ENCODE measurements around the gene CDON. TPM values are rescaled to one million over a fixed set of nuclear protein-coding genes. Genes with fewer than 3 reads are reported as not detected.

The CDON gene
- total and polyA plus RNA-seq, 9 donors, result 15.0 to 211 (median 124) TPM

GRCh38 chr11:125952559-125952958, 110.1 kb downstream of the CDON start:
- no peak for DNase-seq
- WGBS, 3 donors, result 20 to 33% (median 21%) methylated on average over 2 of the region's 2 CpGs
- H3K9me3 ChIP-seq, result no peaks in the 10 kb centered on the region
- H3K4me3 ChIP-seq, result no peak overlapping the region
- peak overlapping the region in 1 of 2 donors; percentile 61 for H3K27ac ChIP-seq
- H3K4me1 ChIP-seq (ENCODE audit: insufficient read depth), result peaks cover 17% of the 10 kb centered on the region
- no peaks in the 10 kb centered on the region for H3K36me3 ChIP-seq
- intact Hi-C loops (cut with DNase I), result no loop called here
- TF ChIP-seq CTCF (IDR thresholded peaks at IDR 0.05), result no peak
- TF ChIP-seq POLR2A (IDR thresholded peaks at IDR 0.05), result no peak
- TF ChIP-seq EP300 (IDR thresholded peaks at IDR 0.05), result no peak
- no peaks in the 10 kb centered on the region for H3K27me3 ChIP-seq

- DNase-seq, result peak in 4 of 5 donors; percentile 39 to 67 (median 62)
- Histone ChIP-seq H3K4me3 (no peak overlapping the region), H3K4me1 (ENCODE audit: insufficient read depth) (peaks cover 17% of the 10 kb centered on the region), H3K27me3 (no peaks in the 10 kb centered on the region), H3K36me3 (no peaks in the 10 kb centered on the region), H3K27ac (peak overlapping the region; percentile 61 to 62), H3K9me3 (no peaks in the 10 kb centered on the region)
- intact Hi-C loops (cut with DNase I), result no loop called here
- TF ChIP-seq EP300 (IDR thresholded peaks at IDR 0.05) (no peak), POLR2A (IDR thresholded peaks at IDR 0.05) (no peak), CTCF (IDR thresholded peaks at IDR 0.05) (no peak)
- 47% methylated on average over 11 of the region's 11 CpGs for WGBS, 3 donors
Observed at GRCh38 chr11:125951731-125952130, 110.9 kb downstream of the CDON start.

GRCh38 chr11:125950696-125951651, 111.7 kb downstream of the CDON start:
- Histone ChIP-seq H3K4me1 (ENCODE audit: insufficient read depth) (peaks cover 17% of the 10 kb centered on the region), H3K4me3 (no peak overlapping the region), H3K27ac (peak overlapping the region in 1 of 2 donors; percentile 61), H3K27me3 (no peaks in the 10 kb centered on the region), H3K9me3 (no peaks in the 10 kb centered on the region), H3K36me3 (no peaks in the 10 kb centered on the region)
- intact Hi-C loops (cut with DNase I), result no loop called here
- TF ChIP-seq CTCF (IDR thresholded peaks at IDR 0.05) (no peak), EP300 (IDR thresholded peaks at IDR 0.05) (no peak), POLR2A (IDR thresholded peaks at IDR 0.05) (no peak)
- 33 to 38% (median 37%) methylated on average over 15 of the region's 15 CpGs for WGBS, 3 donors
- peak; percentile 83 to 87 (median 86) for DNase-seq

GRCh38 chr11:125950178-125950490, 112.5 kb downstream of the CDON start:
- intact Hi-C loops (cut with DNase I), result no loop called here
- H3K36me3 ChIP-seq, result no peaks in the 10 kb centered on the region
- H3K27ac ChIP-seq, result no peak overlapping the region
- no peak overlapping the region for H3K4me3 ChIP-seq
- WGBS, 3 donors, result 86 to 95% (median 92%) methylated on average over 11 of the region's 11 CpGs
- H3K27me3 ChIP-seq, result no peaks in the 10 kb centered on the region
- H3K4me1 ChIP-seq (ENCODE audit: insufficient read depth), result peaks cover 17% of the 10 kb centered on the region
- no peak for DNase-seq
- no peaks in the 10 kb centered on the region for H3K9me3 ChIP-seq
- no peak for TF ChIP-seq CTCF (IDR thresholded peaks at IDR 0.05)
